ENCODE results near the gene DHRSX.
"Not testable (repeated sequence)": the region's sequence is repeated elsewhere in the genome, so short reads cannot be mapped to it uniquely, and the experiment has no call there.

The DHRSX gene

DNA sequence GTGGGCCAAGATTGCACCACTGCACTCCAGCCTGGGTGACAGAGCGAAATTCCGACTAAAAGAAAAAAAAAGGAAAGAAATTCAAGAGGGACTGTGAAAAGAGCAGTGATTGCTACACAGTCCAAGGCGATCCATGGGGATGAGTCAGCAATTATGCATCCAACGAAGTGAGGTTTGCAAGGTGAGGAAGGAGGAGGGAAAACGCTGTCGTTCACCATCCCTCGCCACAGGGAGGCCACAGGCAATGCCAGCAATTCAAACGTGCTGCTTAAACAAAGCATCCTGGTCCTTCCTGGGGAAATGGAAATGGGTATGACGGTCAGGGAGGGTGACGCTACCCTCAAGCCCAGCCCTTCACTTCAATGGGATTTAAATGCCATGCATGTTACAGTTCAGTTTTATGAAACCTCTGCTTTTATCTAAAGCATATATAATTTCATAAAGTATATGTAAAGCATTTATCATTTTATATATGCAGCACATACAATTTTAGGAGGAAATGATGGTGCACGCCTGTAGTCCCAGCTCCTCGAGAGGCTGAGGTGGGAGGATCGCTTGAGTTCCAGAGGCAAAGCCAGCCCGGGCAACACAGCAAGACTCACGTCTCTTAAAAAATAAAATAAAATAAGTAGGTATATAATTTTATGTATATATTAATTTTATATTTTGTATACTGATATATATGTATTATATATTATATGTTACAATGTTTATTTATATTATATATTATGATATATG lies 108.7 kb downstream of the DHRSX start:
- Histone ChIP-seq H3K36me3 (ENCODE audit: low read depth) (no peaks in the 10 kb centered on the region), H3K27me3 (ENCODE audit: insufficient read depth, poor library complexity, severe bottlenecking) (no peaks in the 10 kb centered on the region), H3K4me1 (ENCODE audit: insufficient read depth, poor library complexity, severe bottlenecking) (peaks cover 12% of the 10 kb centered on the region), H3K4me3 (ENCODE audit: severe bottlenecking) (no peak overlapping the region), H3K27ac (ENCODE audit: poor library complexity, severe bottlenecking) (peak overlapping the region; percentile 56), H3K9me3 (ENCODE audit: severe bottlenecking) (no peaks in the 10 kb centered on the region)
- DNase-seq (ENCODE audit: low spot score) (peak; percentile 95), ATAC-seq (ENCODE audit: low read depth) (peak; percentile 98)
- TF ChIP-seq, protein P1, sequence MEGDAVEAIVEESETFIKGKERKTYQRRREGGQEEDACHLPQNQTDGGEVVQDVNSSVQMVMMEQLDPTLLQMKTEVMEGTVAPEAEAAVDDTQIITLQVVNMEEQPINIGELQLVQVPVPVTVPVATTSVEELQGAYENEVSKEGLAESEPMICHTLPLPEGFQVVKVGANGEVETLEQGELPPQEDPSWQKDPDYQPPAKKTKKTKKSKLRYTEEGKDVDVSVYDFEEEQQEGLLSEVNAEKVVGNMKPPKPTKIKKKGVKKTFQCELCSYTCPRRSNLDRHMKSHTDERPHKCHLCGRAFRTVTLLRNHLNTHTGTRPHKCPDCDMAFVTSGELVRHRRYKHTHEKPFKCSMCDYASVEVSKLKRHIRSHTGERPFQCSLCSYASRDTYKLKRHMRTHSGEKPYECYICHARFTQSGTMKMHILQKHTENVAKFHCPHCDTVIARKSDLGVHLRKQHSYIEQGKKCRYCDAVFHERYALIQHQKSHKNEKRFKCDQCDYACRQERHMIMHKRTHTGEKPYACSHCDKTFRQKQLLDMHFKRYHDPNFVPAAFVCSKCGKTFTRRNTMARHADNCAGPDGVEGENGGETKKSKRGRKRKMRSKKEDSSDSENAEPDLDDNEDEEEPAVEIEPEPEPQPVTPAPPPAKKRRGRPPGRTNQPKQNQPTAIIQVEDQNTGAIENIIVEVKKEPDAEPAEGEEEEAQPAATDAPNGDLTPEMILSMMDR (IDR thresholded peaks at IDR 0.05; ENCODE audit: poor library complexity, severe bottlenecking): peak; percentile 54

- TF ChIP-seq, protein P1 (IDR thresholded peaks at IDR 0.05; ENCODE audit: poor library complexity, severe bottlenecking): no peak
- Histone ChIP-seq H3K9me3 (ENCODE audit: severe bottlenecking) (no peaks in the 10 kb centered on the region), H3K4me1 (ENCODE audit: insufficient read depth, poor library complexity, severe bottlenecking) (peaks cover 12% of the 10 kb centered on the region), H3K27me3 (ENCODE audit: insufficient read depth, poor library complexity, severe bottlenecking) (no peaks in the 10 kb centered on the region), H3K4me3 (ENCODE audit: severe bottlenecking) (no peak overlapping the region), H3K27ac (ENCODE audit: poor library complexity, severe bottlenecking) (no peak overlapping the region), H3K36me3 (ENCODE audit: low read depth) (no peaks in the 10 kb centered on the region)
- ATAC-seq (ENCODE audit: low read depth) (no peak), DNase-seq (ENCODE audit: low spot score) (no peak)
Observed at GRCh38 chrX:2390754-2391153, 110.0 kb downstream of the DHRSX start.

DNA sequence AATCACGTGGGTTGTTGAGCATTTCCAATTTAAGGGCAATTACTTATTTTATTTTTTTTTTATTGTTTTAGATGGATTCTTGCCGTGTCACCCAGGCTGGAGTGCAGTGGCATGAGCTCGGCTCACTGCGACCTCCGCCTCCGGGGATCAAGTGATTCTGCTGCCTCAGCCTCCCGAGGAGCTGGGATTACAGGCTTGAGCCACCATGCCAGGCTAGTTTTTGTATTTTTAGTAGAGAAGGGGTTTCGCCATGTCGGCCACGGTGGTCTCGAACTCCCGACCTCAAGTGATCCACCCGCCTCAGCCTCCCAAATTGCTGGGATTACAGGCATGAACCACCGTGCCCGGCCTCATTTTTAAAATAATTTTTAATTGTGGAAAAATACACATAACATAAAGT lies 111.0 kb downstream of the DHRSX start:
- H3K27me3 ChIP-seq (ENCODE audit: insufficient read depth, poor library complexity, severe bottlenecking); DNase-seq (ENCODE audit: low spot score); ATAC-seq (ENCODE audit: low read depth); H3K27ac ChIP-seq (ENCODE audit: poor library complexity, severe bottlenecking); H3K36me3 ChIP-seq (ENCODE audit: low read depth); H3K9me3 ChIP-seq (ENCODE audit: severe bottlenecking); H3K4me3 ChIP-seq (ENCODE audit: severe bottlenecking): not testable (repeated sequence)
- H3K4me1 ChIP-seq (ENCODE audit: insufficient read depth, poor library complexity, severe bottlenecking): peaks cover 12% of the 10 kb centered on the region

GRCh38 chrX:2389324-2389723 lies 111.5 kb downstream of the DHRSX start:
- TF ChIP-seq, protein P1 (IDR thresholded peaks at IDR 0.05; ENCODE audit: poor library complexity, severe bottlenecking): no peak
- no peaks in the 10 kb centered on the region for H3K9me3 ChIP-seq (ENCODE audit: severe bottlenecking)
- H3K27me3 ChIP-seq (ENCODE audit: insufficient read depth, poor library complexity, severe bottlenecking): no peaks in the 10 kb centered on the region
- no peaks in the 10 kb centered on the region for H3K36me3 ChIP-seq (ENCODE audit: low read depth)
- ATAC-seq (ENCODE audit: low read depth) (no peak), DNase-seq (ENCODE audit: low spot score) (no peak)
- H3K27ac ChIP-seq (ENCODE audit: poor library complexity, severe bottlenecking): no peak overlapping the region
- peaks cover 12% of the 10 kb centered on the region for H3K4me1 ChIP-seq (ENCODE audit: insufficient read depth, poor library complexity, severe bottlenecking)
- H3K4me3 ChIP-seq (ENCODE audit: severe bottlenecking): no peak overlapping the region

DNA sequence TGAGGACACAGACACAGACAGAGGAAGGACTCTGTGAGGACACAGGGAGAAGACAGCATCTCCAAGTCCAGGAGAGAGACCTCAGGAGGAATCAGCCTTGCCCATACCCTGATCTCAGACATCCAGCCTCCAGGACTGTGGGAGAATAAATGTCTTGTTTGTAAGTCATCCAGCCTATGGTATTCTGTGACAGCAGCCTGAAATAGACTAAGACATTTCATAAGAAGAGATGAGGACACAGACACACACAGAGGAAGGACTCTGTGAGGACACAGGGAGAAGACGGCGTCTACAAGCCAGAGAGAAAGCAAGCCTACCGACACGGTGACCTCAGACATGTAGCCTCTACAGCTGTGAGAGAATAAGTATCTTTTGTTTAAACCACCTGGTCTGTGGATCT lies 112.1 kb downstream of the DHRSX start:
- ATAC-seq (ENCODE audit: low read depth) (no peak), DNase-seq (ENCODE audit: low spot score) (no peak)
- Histone ChIP-seq H3K36me3 (ENCODE audit: low read depth) (no peaks in the 10 kb centered on the region), H3K9me3 (ENCODE audit: severe bottlenecking) (no peaks in the 10 kb centered on the region), H3K4me1 (ENCODE audit: insufficient read depth, poor library complexity, severe bottlenecking) (peaks cover 12% of the 10 kb centered on the region), H3K4me3 (ENCODE audit: severe bottlenecking) (no peak overlapping the region), H3K27ac (ENCODE audit: poor library complexity, severe bottlenecking) (no peak overlapping the region), H3K27me3 (ENCODE audit: insufficient read depth, poor library complexity, severe bottlenecking) (no peaks in the 10 kb centered on the region)
- TF ChIP-seq, protein P1 (IDR thresholded peaks at IDR 0.05; ENCODE audit: poor library complexity, severe bottlenecking): no peak

All from RWPE2 (cell line).